Bone marrow (tissue), 2 donors: ENCODE measurements around the gene COL26A1.
A peak's percentile ranks its signal among the peaks of the same experiment; 100 is the strongest.

Experiments used
- DNase-seq, 2 donors: peaks; one replicate each; lab custom pipeline; 2025; lab: John Stamatoyannopoulos, UW

Gene COL26A1

GRCh38 chr7:101534873-101535272, 172.2 kb downstream of the COL26A1 start:
- no peak for DNase-seq

GRCh38 chr7:101535351-101535751, 172.7 kb downstream of the COL26A1 start:
- DNase-seq, result no peak

GRCh38 chr7:101536232-101536631, 173.6 kb downstream of the COL26A1 start:
- DNase-seq, result no peak

GRCh38 chr7:101536668-101537067, 174.0 kb downstream of the COL26A1 start:
- DNase-seq, result no peak

GRCh38 chr7:101537205-101537604, 174.5 kb downstream of the COL26A1 start:
- no peak for DNase-seq

- no peak for DNase-seq
Measured at GRCh38 chr7:101537935-101538595, 175.4 kb downstream of the COL26A1 start.

GRCh38 chr7:101538596-101539459, 176.2 kb downstream of the COL26A1 start:
- peak; percentile 28 to 36 for DNase-seq

- DNase-seq, result no peak
Measured at GRCh38 chr7:101539784-101540183, 177.1 kb downstream of the COL26A1 start.

- peak in 1 of 2 donors; percentile 34 for DNase-seq
Measured at GRCh38 chr7:101542527-101543241, 180.0 kb downstream of the COL26A1 start.

- no peak for DNase-seq
Measured at GRCh38 chr7:101543242-101543766, 180.6 kb downstream of the COL26A1 start.

- DNase-seq, result no peak
Measured at GRCh38 chr7:101543846-101544245, 181.2 kb downstream of the COL26A1 start.

- DNase-seq, result no peak
Measured at GRCh38 chr7:101545441-101546190, 182.9 kb downstream of the COL26A1 start.

GRCh38 chr7:101546308-101546936, 183.7 kb downstream of the COL26A1 start:
- no peak for DNase-seq

GRCh38 chr7:101547022-101547915, 184.6 kb downstream of the COL26A1 start:
- DNase-seq, result no peak

- no peak for DNase-seq
Measured at GRCh38 chr7:101547916-101548661, 185.4 kb downstream of the COL26A1 start.

GRCh38 chr7:101549734-101550133, 187.1 kb downstream of the COL26A1 start:
- no peak for DNase-seq

- no peak for DNase-seq
Measured at GRCh38 chr7:101550641-101551541, 188.2 kb downstream of the COL26A1 start.

- no peak for DNase-seq
Measured at GRCh38 chr7:101553018-101553770, 190.5 kb downstream of the COL26A1 start.
